ENCODE results near the gene STK10.

The STK10 gene

DNA sequence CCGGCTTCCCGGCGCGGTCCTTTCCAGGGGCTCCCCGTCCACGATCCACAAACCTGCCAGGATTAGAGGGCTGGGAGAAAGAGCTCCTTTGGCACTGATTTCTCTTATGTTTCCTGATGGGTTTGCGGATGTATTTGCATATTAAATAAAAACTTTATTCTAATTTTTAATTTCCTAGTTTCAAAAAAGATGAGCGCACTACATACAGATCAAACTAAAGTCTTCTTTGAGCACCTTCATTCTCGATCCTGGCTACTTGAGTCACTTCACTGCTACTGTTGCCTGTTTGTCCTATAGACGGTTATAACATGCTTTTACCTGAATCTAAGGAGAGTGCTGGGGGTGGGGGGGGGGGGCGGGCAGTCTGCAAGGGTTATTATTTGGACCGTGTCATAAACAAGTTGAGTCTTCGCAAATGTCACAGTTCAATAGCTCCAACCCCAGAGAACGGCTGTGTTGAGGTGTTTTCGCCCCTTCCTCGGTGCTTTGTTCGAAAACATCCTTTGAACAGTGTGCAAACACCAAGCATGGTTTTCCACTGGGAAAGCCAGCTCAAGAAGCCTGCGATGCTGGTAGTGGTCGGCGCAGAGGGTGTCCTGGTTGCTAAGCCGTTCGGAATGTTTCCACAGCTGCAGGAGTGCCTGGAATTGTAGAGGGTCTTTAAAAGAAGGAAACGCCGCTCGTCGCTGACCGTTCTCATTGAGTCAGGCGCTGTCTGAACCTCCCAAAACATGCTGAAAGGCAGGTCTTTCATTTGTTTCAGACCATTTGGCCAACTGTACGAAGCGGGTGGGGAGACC, 1.1 kb upstream of the STK10 start:
- no peak for DNase-seq

DNA sequence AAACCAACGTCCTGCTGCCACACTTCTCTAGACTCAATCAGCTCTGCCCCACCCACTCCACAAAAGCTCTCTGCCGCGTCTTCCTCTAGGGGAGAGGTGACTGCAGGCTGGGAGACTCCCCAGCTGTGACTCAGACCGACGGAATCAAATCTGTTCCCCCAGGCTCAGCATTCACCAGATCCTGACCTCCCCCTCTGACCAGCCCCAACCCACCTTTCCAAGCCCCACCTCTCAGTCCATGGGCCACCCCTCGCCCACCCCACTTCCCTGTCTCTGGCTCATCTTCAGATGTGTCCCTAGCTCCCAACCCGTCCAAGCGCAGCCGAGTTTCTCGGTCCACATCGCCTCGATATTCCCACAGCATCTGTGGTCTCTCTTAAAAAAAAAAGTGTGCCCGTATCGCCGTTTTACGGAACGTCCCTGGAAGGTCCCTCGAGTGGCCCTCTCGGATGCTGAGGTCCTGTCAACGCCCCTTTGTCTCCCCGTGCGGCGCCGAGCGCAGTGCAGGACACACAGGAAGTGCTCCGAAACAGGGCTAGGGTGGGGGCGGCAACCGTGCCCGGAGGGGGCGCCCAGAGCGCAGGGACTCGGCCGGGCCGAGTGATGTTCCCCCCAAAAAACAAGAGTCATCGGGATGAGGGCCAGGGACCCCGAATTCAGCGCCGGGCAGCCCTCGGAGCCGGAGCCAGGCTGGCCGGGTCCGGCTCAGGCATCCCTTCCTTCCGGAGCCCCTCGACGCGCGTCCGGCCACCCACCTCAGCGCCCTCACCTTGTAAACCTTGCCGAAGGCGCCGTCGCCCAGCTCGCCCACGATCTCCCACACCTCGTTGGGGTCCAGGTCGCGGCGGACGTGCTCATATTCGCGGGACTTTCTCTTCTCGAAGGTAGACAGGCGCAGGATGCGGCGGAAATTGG, 649 bp downstream of the STK10 start:
- DNase-seq = peak; percentile 92

GRCh38 chr5:172186114-172186695, 1.8 kb downstream of the STK10 start:
- no peak for DNase-seq

DNA sequence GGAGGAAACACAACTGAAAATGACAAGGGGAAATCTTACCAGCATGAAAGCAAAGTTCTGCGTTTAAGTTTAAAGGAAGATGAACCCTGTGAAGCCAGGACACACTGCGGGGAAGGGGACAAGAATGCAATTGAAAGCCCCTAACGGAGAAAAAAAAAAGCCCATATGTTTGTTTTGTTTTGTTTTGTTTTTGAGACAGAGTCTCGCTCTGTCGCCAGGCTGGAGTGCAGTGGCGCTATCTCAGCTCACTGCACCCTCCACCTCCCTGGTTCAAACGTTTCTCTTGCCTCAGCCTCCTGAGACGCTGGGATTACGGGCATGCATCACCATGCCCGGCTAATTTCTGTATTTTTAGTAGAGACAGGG, 2.9 kb downstream of the STK10 start:
- no peak for DNase-seq

DNA sequence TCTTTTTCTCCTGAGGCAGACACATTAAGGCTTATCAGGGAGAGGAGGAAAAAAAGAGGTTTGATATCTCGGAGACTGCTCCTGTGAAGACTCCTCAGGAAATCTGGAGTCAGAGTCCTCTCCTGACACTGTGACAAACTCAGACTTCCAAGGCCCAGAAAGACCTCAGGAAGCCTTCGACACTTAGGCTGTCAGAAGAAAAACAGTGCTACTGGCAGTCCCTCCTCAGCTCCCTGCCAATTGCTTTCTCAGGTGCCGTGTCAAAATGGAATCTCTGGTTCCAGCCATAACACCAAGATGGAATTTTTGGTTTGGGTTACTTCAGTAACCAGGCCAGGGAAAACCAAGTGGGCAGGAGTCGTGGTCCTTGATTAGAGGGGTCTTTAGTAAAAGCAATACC, 4.1 kb downstream of the STK10 start:
- no peak for DNase-seq

DNA sequence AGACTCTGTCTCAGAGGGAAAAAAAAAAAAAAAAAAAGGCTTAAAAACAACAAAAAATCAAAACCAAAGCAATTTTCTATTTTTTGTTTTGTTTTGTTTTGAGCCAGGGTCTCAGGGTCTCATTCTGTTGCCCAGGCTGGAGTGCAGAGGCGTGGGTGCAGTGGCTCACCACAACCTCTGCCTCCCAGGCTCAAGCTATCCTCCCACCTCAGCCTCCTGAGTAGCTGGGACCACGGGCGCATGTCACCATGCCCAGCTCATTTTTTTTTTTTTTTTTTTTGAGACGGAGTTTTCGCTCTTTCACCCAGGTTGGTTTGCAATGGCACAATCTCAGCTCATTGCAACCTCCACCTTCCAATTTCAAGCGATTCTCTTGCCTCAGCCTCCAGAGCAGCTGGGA, 5.7 kb downstream of the STK10 start:
- no peak for DNase-seq

DNA sequence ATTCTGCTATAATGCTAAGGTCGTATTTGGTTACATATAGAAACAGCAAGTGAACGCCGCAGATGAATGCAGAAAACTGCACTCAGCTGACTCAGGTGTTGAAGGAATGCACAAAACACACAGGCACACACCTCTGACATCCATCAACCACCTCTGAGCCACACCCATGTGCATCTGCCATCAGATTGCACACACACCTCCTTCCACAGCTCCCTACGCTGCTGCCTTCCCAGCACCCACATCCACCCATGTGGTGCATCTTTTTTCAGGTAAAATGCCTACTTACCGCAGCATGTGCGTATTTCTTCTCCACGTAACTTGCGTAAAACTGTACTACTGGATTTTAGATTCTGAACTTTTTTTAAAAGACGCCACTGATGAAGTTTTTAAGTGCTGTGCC, 7.1 kb downstream of the STK10 start:
- no peak for DNase-seq

DNA sequence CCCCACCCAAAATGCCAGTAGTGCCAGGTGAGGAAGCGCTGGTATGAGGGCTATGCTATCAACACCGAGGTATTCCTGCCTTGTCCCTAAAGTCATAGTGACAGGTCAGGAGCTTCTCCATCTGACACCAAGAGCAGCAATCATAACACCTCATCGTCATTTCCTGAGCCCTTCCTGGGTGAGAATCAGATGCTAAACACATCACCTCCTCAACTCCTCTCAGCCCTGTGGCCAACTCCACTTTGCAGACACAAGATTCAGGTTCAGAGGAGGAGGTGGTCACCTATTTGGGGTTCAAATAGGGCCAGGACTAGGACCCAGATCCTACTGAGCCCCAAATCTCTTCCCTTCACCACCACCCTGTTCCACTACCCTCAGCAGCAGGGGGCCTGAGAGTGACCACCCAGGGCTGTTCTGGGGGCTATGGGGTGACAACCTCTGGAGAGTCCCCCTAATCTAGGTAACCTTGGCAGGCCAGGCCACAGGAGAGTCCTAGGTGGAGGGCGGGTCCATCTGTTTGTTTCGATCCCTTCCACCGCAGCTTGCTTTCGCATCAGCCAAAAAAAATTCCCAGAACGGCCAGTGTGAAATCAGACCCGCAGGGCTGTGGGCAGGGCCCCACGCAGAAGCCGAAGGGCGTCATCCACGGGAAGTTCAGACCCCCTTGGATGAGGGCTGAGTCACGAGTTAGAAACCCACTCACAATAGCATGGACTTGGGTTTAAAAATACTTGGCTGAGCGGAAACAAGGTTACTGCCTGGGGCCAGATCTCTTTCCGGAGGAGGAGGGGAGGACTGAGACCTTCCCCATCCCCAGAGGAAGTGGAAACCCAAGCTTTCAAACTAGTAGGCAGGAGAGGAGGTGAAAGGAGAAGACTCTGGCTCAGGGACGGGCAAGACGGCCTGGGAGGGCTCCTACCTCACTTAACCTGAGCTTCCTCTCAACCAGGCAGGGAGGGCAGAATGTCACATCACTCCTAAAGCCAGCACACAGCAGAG, 8.7 kb downstream of the STK10 start:
- peak; percentile 31 for DNase-seq

- no peak for DNase-seq
These were observed 9.6 kb downstream of the STK10 start for GRCh38 chr5:172178301-172178987.

GRCh38 chr5:172177176-172177575, 10.8 kb downstream of the STK10 start:
- DNase-seq = no peak

DNA sequence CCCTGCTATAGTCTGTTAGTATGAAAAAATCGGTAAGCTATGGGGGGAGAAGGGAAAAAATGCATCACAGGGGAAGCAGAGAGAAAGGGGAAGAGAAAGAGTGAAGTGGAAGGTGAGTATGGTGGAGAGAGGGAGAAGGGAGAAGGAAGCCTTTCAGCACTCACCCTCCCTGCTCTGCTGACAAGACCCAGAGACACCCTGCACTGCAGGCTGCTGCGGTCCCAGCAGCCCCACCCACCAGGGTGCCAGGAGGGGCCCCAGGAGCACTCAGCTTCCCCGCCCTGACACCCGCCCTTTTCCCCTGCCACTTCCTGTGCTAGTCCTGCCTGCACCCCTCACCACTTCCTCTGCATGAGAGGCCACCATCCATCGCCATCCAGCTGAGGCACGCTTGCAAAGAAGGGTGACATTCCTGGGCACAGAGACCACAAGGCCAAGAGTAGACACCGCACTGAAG, 12.7 kb downstream of the STK10 start:
- no peak for DNase-seq

GRCh38 chr5:172173564-172174153, 14.4 kb downstream of the STK10 start:
- DNase-seq = peak; percentile 72

- DNase-seq = no peak
These were observed 15.0 kb downstream of the STK10 start for GRCh38 chr5:172172912-172173563.

GRCh38 chr5:172171118-172171517, 16.9 kb downstream of the STK10 start:
- DNase-seq = no peak

DNA sequence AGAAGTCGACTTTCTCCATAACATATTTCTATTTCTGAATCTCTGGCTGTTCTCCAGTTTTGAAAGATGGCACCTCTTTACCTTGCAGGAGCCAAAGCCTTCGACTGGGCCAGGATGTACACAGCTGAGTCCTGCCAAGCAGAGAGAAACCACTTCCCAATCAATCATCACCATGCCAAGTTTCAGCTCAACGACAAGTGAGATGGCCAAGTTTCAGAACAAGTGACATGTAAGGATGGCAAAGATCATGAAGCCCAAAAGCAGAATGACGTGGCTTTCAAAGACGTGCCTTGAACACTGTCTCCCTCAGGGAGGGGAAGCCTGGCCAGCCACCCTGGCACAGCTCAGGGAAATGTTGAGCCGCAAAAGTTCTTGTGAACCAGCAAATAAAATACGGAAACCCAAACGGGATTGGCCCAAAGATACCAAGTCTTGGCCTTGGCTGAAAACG, 17.7 kb downstream of the STK10 start:
- DNase-seq = no peak

- no peak for DNase-seq
These were observed 18.8 kb downstream of the STK10 start for GRCh38 chr5:172169216-172169615.

DNA sequence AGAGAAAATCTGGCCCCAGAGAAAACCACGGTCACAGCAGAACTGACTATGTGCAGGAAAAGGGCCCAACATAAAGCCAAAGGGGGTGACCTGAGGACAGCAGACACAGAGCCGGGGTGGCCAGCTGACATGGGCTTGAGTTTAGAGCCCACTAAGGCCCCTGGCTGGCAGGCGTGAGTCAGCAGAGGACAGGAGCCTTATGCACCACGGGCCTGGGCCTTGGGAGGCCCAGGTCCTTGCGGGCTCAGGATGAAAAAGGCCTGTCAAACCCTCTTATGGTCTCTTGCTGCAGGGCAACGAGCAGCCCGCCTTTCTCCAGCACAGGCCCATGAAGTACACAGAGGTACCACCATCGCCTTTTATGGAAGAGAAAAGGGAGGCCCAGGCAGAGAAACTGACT, 19.7 kb downstream of the STK10 start:
- DNase-seq = no peak

DNA sequence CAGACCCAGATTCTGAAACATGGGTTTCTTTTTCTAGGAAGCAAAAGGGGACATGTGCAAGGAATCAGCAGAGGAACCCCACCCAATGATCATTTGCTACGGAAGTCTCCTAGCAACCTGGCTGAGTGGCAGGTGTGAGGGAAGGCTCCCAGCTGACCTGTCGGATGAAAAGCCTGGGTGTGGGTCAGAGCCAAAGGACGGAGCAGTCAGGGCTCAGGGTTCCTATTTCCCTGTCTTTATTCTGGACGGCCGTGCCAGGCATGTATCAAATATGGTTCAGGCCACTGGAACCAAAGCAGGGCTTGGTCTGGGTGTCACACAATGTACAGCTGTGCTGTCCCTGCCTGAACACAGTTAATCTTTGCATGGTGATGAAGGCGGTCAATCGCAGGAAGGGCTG, 20.1 kb downstream of the STK10 start:
- no peak for DNase-seq

- DNase-seq = no peak
These were observed 21.8 kb downstream of the STK10 start for GRCh38 chr5:172166030-172166826.

GRCh38 chr5:172165465-172165864, 22.6 kb downstream of the STK10 start:
- DNase-seq = no peak
